A549 treated with CpdA at 1 μM for 4 hours (cell line): Measurements from ENCODE around the gene RABGAP1. TPM values are rescaled to one million over a fixed set of nuclear protein-coding genes. Genes with fewer than 3 reads are reported as not detected.

Source experiments
- total RNA-seq: library from RNA; stranded (reverse); fragments of 200-300 nt; extraction: Qiagen RNA extraction; gene quantifications from 5 replicates; pipeline ENCODE4 v1.2.3, GENCODE V29; 2022; ENCODE audit warnings: low read depth

The RABGAP1 gene
- total RNA-seq: 13.4 to 18.1 TPM (median 14.6 TPM) in 5 replicates

GRCh38 chr9:122940749-122941581 lies at the start of gene RABGAP1:
TSS of gene RABGAP1 (plus strand) at chr9:122941020. CDS start at chr9:122957060, 16,040 bp downstream.

GRCh38 chr9:122904823-122905710 lies 35.8 kb upstream of the RABGAP1 start, which contains the start of gene RC3H2:
TSS of gene RC3H2 (minus strand) at chr9:122905359. CDS start at chr9:122897509, 7,850 bp downstream.

DNA sequence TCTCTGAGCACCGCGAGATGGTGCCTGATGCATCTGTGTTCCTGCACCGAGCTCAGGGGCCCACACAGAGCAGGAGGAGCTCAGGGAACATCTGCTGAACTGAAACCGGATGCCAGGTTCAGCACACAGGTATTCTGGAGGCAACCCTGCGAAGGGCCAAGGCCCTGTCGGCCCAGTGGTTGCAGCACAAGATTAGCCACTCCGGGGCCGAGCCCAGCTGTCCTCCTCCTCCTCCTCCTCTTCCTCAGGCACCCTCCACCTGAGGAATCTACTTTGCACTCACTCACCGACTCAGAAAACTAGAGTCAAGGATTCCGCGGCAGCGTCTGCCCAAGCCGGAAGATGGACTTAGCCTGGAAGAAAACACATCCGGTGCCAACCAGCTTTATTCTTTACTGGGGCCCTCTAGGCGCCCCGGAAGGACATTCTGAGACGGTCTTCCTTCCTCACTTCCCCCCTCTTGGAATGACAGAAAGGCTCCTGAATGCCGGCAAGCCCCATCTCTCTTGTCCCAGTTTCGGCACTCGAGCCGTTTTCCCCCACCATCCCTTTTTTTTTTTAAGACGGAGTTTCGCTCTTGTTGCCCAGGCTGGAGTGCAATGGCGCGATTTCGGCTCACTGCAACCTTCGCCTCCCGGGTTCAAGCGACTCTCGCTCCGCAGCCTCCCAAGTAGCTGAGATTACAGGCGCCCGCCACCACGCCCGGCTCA lies 27.7 kb upstream of the RABGAP1 start, which contains the start of gene ZBTB6:
TSS of gene ZBTB6 (minus strand) at position 360 of the 710 bp plus-strand sequence. CDS start 1,251 bp downstream, outside the sequence.

GRCh38 chr9:122931226-122932121 lies 9.3 kb upstream of the RABGAP1 start, which contains the start of gene ZBTB26:
TSS of gene ZBTB26 (minus strand) at chr9:122931512. CDS start at chr9:122919934, 11,578 bp downstream.

GRCh38 chr9:123033352-123033751 lies 92.5 kb downstream of the RABGAP1 start, which contains the start of gene GPR21:
TSS of gene GPR21 (plus strand) at chr9:123033667. CDS start at chr9:123034567, 900 bp downstream.

Other genes with a start within 250 kb of the RABGAP1 start
- gene OR1L4, start 217.0 kb upstream of the RABGAP1 start, total RNA-seq: not detected in 5 replicates
- not detected in 5 replicates for gene OR1L6, start 198.7 kb upstream of the RABGAP1 start, total RNA-seq
- not detected in 5 replicates for gene OR5C1, start 152.1 kb upstream of the RABGAP1 start, total RNA-seq
- not detected in 5 replicates for gene OR1K1, start 140.9 kb upstream of the RABGAP1 start, total RNA-seq
- gene PDCL, start 112.4 kb upstream of the RABGAP1 start, total RNA-seq: 18.4 to 21.3 TPM (median 18.7 TPM) in 5 replicates
- gene RC3H2, start 35.7 kb upstream of the RABGAP1 start, total RNA-seq: 13.9 to 23.4 TPM (median 20.3 TPM) in 5 replicates
- 4.7 to 6.1 TPM (median 5.7 TPM) in 5 replicates for gene ZBTB6, start 27.7 kb upstream of the RABGAP1 start, total RNA-seq
- 1.5 to 2.6 TPM (median 2.1 TPM) in 5 replicates for gene ZBTB26, start 9.5 kb upstream of the RABGAP1 start, total RNA-seq
- not detected in 5 replicates for gene GPR21, start 92.6 kb downstream of the RABGAP1 start, total RNA-seq